IPS-11a (cell line): ENCODE results near the gene THAP9.
"Not testable (repeated sequence)": the region's sequence is repeated elsewhere in the genome, so short reads cannot be mapped to it uniquely, and the experiment has no call there.

Source experiments
- H3K4me3 ChIP-seq: one replicate; pipeline ENCODE4 v1.5.1; 2013; ENCODE audit warnings: low read depth, low read length, control low read depth

The THAP9 gene

GRCh38 chr4:82891707-82892466 is 8.6 kb upstream of the THAP9 start:
- H3K4me3 ChIP-seq = peak overlapping the region; percentile 93

DNA sequence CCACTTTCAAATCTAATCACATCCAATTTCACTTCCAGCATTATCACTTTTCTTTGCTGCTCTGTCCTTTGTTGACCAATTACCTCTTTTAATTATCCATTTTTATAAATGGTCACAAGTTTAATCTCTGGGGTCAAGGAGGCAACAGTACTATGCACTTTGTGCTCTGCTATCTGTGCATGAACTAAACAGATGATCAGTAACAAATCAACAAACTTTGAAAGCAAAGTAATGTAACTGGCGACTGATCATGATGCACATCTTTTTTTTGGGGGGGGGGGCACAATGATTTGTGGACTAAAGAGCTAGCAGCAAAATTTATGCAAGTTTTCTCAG is 8.1 kb upstream of the THAP9 start:
- H3K4me3 ChIP-seq = no peak overlapping the region

DNA sequence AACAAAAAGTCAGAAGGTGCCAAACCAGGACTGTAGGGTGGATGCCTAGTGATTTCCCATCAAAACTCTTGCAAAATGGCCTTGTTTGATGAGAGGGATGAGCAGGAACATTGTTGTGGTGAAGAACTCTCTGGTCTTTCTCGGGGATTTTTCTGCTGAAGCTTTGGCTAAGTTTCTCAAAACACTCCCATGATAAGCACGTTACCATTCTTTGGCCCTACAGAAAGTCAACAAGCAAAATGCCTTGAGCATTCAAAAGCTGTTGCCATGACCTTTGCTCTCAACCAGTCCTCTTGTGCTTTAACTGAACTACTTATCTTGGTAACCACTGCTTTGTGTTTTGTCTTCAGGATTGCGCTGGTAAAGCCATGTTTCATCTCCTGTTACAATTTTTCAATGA is 6.6 kb upstream of the THAP9 start:
- no peak overlapping the region for H3K4me3 ChIP-seq

GRCh38 chr4:82896755-82897154 is 3.8 kb upstream of the THAP9 start:
- H3K4me3 ChIP-seq = no peak overlapping the region

DNA sequence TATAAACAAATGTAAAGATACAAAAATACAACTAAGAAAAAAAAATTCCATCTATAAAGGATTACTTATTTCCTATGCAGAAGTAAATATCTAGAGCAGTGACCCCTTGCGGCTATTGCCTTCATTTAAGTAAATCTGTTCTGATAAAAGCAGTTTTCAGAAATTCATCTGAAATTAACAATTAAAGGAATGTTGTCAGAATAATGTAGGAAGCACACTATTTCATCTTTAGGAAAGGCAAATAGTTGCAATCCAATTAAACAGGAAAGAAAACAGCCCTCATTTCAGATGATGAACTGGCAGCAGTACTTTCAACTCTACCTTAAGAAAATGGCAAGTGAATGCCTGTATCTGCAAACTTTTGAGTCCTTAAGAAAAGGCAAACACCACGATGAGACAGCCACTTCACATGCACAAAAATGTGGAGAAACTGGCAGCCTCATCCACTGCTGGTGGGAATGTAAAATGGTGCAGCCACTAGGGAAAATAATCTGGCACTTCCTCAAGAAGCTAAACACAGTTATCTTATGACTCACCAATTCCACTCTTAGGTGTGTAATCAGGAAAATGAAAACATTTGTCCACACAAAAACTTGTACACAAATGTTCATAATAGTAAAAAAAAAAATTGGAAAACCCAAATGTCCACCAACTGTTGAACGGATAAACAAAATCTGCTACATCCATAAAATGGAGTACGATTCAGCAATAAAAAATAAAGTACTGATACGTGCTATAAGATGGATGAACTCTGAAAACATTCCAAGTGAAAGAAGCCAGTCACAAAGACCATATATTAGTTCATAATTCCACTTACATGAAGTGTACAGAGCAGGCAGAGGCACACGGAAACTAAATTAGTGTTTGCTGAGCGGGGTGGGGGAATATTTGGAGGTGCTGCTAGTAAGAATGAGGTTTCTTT is 2.0 kb upstream of the THAP9 start:
- H3K4me3 ChIP-seq = peak overlapping the region; percentile 95

- peak overlapping the region; percentile 95 for H3K4me3 ChIP-seq
Measured at GRCh38 chr4:82899374-82900065, 1.0 kb upstream of the THAP9 start.

DNA sequence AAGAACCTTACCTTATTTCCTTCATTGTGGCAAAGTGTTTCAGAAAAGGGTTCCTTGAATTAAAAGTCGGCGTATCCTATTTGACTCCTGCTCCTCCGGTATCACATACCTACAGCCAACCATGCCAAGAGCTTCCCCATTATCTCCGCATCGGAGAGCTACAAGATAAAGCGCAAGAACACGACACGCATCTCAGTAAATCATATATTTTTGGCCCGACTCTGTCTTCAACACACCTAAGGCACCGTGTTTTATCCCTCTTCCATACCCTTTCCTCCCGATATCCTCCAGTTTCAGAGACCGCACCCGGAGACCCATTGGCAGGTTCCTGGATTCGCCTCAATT is 497 bp upstream of the THAP9 start:
- peak overlapping the region; percentile 95 for H3K4me3 ChIP-seq

GRCh38 chr4:82901183-82901718 is 716 bp downstream of the THAP9 start:
- peak overlapping the region; percentile 95 for H3K4me3 ChIP-seq

- no peak overlapping the region for H3K4me3 ChIP-seq
Measured at GRCh38 chr4:82903737-82904136, 3.2 kb downstream of the THAP9 start.

DNA sequence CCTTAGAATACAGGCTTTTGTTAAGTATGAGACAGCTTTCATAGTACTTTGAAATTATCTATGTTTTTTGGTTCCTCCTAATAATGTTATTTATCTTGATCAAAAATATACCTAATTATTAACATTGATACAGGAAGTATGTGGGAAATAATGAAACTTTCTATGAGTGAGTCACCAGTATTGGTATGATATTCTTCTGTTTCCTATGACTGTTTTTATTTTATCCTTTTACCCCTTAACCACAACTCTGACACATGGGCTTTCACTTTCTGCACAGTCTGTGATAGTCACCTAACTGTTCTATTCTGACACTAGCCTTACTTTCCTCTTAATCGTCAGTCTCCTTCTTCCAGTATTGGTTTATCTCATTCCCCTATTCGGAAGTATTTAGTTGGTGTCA is 4.7 kb downstream of the THAP9 start:
- no peak overlapping the region for H3K4me3 ChIP-seq

GRCh38 chr4:82906469-82906868 is 5.9 kb downstream of the THAP9 start:
- no peak overlapping the region for H3K4me3 ChIP-seq

DNA sequence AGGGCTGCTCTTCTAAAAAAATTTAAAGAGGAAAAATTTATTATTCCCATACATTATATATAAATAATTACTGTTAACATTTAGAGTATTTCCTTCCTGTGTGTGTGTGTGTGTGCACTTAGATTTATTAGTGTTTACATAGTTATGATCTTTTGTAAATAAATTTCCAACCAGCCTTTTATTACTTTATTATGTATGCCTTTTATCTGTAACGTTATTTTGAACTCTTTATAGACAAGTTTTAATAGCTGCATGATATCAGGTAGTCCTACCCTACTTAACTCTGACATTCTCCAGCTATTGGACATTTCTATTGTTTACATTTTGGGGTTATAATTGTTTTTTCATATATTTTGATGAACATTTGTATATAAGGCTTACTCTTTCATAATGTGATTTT is 8.8 kb downstream of the THAP9 start:
- H3K4me3 ChIP-seq = no peak overlapping the region

GRCh38 chr4:82913305-82913704 is 12.8 kb downstream of the THAP9 start:
- no peak overlapping the region for H3K4me3 ChIP-seq

- not testable (repeated sequence) for H3K4me3 ChIP-seq
Measured at GRCh38 chr4:82913968-82914367, 13.4 kb downstream of the THAP9 start.

DNA sequence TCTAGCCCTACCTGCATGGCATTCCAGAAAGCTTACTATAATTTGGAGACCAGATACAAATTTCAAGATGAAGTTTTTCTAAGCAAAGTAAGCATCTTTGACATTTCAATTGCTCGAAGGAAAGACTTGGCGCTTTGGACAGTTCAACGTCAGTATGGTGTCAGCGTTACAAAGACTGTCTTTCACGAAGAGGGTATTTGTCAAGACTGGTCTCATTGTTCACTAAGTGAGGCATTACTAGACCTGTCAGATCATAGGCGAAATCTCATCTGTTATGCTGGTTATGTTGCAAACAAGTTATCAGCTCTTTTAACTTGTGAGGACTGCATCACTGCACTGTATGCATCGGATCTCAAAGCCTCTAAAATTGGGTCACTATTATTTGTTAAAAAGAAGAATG is 17.6 kb downstream of the THAP9 start:
- no peak overlapping the region for H3K4me3 ChIP-seq

DNA sequence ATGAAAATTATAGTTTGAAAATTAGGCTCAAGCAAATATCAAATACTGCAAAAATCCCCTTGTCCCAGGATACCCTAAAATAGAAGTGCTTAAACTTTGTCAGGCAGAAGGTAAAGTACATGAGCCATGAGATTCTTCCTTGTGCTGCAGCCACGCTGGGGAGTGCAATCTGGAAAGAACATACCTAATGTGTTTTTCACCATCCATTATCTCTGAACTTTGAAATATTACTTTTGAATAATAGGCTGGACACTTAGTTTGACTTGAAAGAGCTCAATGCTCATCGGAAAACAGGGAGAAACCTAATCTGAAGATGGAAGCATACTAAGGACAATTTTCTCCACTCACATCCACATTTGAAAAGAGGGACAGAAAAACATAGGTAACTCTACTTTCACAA is 18.9 kb downstream of the THAP9 start:
- no peak overlapping the region for H3K4me3 ChIP-seq

DNA sequence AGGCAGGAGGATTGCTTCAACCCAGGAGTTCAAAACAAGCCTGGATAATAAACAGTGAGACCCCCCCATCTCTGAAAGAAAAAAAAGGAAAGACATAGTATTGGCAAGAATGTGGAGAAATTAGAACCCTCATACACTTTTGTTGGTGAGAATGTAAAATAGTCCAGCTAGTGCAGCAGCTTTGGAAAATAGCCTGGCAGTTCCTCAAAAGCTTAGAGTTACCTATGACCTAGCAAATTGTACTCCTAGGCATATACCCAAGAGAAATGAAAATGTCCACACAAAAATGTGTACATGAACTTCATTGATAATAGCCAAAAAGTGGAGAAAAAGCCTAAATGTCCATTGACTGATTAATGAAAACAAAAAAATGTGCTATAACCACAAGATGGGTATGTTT is 21.3 kb downstream of the THAP9 start:
- H3K4me3 ChIP-seq = no peak overlapping the region

DNA sequence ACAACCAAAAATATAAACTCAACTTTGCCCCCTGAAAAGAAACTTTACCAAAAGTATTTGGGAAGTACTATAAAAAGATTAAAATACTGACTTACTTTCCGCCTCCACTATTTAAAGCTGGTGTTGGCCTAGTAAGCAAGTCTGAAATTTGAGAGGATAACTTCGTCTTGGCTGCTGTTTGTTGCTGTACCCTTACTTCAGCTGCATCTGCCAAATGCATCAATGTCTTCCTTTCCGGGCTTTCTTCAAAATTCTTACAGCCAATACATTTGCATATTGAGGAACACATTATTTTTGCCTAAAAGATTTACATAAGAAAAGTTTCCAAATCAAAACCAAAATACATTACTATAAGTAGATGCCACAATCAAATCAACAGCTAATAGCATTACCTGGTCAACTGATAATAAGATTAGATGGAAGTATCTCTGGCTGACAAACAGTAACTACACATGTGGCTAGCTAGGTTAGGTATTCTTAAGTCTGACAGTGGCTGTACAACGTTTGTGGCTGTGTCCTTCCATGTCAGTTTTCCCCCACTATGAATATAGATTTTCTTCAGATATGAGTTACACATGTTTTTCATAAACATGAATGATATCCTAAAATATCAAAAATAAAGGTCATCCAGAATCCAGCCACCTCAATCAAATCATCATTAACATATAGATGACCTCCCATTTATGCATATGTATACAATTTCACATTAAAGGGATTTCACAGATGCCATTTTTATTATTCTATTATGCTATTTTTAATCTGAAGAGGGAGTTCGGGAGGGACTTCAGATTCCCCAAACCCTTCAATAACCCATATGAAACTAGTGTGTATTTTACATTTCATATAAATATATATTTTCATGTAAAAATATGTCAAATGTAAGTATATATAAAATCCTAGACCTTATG is 30.6 kb downstream of the THAP9 start:
- no peak overlapping the region for H3K4me3 ChIP-seq

- no peak overlapping the region for H3K4me3 ChIP-seq
Measured at GRCh38 chr4:82934441-82934840, 33.9 kb downstream of the THAP9 start.

DNA sequence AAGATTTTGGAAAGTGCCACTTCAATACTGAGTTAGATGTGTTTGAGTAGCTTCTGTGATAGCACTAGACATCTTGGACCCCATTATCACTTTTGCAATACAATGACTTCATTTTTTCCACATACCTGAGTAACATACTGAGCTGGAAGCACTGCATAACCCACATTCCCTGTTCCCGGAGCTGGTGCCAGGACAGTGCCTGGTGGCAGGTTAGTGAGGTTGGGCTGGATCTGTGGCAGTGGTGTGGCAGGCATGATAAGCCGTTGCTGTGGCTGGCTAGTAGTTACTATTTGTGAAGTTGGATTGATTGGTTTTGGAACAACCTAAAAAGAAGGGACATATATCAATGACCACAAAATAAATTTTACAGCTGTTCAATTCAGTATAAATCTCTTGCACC is 38.9 kb downstream of the THAP9 start:
- no peak overlapping the region for H3K4me3 ChIP-seq

- no peak overlapping the region for H3K4me3 ChIP-seq
Measured at GRCh38 chr4:82947498-82947897, 47.0 kb downstream of the THAP9 start.
